ENCODE results near the gene SH3RF3. TPM values are rescaled to one million over a fixed set of nuclear protein-coding genes. Genes with fewer than 3 reads are reported as not detected.

SH3RF3 gene
- total RNA-seq, 3 donors from 2014 or later: 3.2 to 5.6 (median 4.6) TPM

DNA sequence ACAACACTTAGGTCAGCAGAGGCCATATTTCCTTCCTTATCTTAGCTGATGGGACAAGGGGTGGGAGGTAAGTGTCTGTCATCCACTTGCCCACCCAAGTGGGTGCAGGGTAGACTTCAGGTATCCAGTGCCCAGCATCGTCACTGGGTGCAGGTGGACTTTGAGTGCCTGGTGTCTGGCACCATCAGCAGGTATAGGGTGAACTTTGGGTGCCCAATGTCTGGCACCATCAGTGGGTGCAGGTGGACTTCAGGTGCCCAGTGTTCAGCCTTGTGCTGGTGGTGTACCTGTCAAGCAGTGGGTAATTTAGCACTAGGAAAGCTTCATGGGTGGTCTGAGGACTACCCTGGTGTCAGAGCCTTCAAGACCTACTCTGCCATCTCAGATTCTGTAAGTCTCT lies 309.1 kb downstream of the SH3RF3 start:
- intact Hi-C loops (cut with DNase I; ENCODE audit: low total_unique reads): no loop called here
- H3K4me3 ChIP-seq: no peak overlapping the region
- TF ChIP-seq, protein P1, sequence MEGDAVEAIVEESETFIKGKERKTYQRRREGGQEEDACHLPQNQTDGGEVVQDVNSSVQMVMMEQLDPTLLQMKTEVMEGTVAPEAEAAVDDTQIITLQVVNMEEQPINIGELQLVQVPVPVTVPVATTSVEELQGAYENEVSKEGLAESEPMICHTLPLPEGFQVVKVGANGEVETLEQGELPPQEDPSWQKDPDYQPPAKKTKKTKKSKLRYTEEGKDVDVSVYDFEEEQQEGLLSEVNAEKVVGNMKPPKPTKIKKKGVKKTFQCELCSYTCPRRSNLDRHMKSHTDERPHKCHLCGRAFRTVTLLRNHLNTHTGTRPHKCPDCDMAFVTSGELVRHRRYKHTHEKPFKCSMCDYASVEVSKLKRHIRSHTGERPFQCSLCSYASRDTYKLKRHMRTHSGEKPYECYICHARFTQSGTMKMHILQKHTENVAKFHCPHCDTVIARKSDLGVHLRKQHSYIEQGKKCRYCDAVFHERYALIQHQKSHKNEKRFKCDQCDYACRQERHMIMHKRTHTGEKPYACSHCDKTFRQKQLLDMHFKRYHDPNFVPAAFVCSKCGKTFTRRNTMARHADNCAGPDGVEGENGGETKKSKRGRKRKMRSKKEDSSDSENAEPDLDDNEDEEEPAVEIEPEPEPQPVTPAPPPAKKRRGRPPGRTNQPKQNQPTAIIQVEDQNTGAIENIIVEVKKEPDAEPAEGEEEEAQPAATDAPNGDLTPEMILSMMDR (IDR thresholded peaks at IDR 0.05): no peak
- TF ChIP-seq POLR2A (IDR thresholded peaks at IDR 0.05) (no peak), POLR2AphosphoS5 (IDR thresholded peaks at IDR 0.05) (no peak)
- DNase-seq (ENCODE audit: low spot score in 2 of 2): peak in 1 of 2 donors; percentile 15
- no peak overlapping the region for H3K27ac ChIP-seq
- peaks cover 0 to 25% of the 10 kb centered on the region in 2 donors for H3K9me3 ChIP-seq
- no peaks in the 10 kb centered on the region for H3K36me3 ChIP-seq
- H3K27me3 ChIP-seq: no peaks in the 10 kb centered on the region
- no peaks in the 10 kb centered on the region for H3K4me1 ChIP-seq

DNA sequence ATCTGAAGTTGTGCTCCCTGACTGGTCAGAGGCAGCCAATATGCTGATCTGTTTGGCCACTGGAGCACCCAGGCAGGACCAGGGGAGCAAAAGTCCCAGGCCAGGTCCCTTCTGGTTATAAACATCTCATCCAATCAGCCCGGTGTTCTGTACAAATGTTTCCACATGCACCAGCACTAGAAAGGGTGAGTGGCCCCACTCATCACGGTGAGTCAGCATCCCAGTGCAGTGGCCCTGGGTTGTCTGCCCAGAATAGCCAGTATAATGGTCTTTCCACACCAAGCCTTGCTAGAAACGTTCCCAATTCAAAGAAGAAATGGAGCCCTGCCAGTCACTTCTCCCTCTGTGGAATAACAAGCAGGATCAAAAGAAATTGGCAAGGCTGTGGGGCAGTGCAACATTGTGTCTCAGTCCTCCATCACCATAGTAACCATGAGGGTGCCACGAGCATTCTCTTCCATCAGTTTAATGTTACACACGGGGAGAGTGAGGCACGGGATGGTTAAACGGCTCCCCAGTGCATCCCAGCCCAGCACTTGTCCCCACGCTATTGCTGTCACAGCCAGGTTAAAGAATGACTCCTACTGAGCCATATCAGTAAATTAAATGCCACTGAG lies 309.9 kb downstream of the SH3RF3 start:
- H3K9me3 ChIP-seq: peaks cover 0 to 29% of the 10 kb centered on the region in 2 donors
- peak in 1 of 2 donors; percentile 41 for DNase-seq (ENCODE audit: low spot score in 2 of 2)
- TF ChIP-seq, protein P1 (IDR thresholded peaks at IDR 0.05): no peak
- TF ChIP-seq POLR2A (IDR thresholded peaks at IDR 0.05): no peak
- TF ChIP-seq POLR2AphosphoS5 (IDR thresholded peaks at IDR 0.05): no peak
- H3K4me3 ChIP-seq: no peak overlapping the region
- no peaks in the 10 kb centered on the region for H3K4me1 ChIP-seq
- intact Hi-C loops (cut with DNase I; ENCODE audit: low total_unique reads): no loop called here
- no peaks in the 10 kb centered on the region for H3K36me3 ChIP-seq
- H3K27me3 ChIP-seq: no peaks in the 10 kb centered on the region
- no peak overlapping the region for H3K27ac ChIP-seq

GRCh38 chr2:109439390-109439786 lies 310.4 kb downstream of the SH3RF3 start:
- Histone ChIP-seq H3K27ac (no peak overlapping the region), H3K36me3 (no peaks in the 10 kb centered on the region), H3K27me3 (no peaks in the 10 kb centered on the region), H3K9me3 (peaks cover 3 to 34% of the 10 kb centered on the region in 2 donors), H3K4me3 (no peak overlapping the region), H3K4me1 (no peaks in the 10 kb centered on the region)
- intact Hi-C loops (cut with DNase I; ENCODE audit: low total_unique reads): no loop called here
- DNase-seq (ENCODE audit: low spot score in 2 of 2): no peak
- no peak for TF ChIP-seq POLR2AphosphoS5 (IDR thresholded peaks at IDR 0.05)
- TF ChIP-seq, protein P1 (IDR thresholded peaks at IDR 0.05): no peak
- no peak for TF ChIP-seq POLR2A (IDR thresholded peaks at IDR 0.05)

DNA sequence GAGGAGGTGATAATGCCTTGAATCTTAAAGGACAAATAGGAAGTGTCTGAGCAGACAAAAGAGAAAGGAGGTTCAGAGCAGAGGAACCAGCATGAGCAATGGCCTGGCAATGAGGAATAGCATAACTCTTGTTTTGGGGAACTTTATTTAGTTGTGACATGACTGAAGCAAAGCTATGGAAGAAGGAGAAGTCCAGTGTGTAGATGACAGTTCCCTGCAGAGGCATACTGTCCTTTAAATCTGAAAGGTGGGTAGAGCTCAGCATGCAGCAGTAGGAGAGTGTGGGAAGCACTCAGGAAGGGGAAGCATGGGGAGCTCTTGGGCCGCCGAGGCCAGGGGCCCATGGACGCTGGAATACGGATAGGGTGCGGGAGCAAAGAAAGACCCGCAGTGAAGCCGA lies 311.0 kb downstream of the SH3RF3 start:
- H3K9me3 ChIP-seq: peaks cover 6 to 40% of the 10 kb centered on the region in 2 donors
- no peak overlapping the region for H3K4me3 ChIP-seq
- no peaks in the 10 kb centered on the region for H3K4me1 ChIP-seq
- H3K27me3 ChIP-seq: no peaks in the 10 kb centered on the region
- intact Hi-C loops (cut with DNase I; ENCODE audit: low total_unique reads): no loop called here
- H3K27ac ChIP-seq: no peak overlapping the region
- DNase-seq (ENCODE audit: low spot score in 2 of 2): no peak
- TF ChIP-seq POLR2A (IDR thresholded peaks at IDR 0.05) (no peak), POLR2AphosphoS5 (IDR thresholded peaks at IDR 0.05) (no peak)
- TF ChIP-seq, protein P1 (IDR thresholded peaks at IDR 0.05): no peak
- H3K36me3 ChIP-seq: no peaks in the 10 kb centered on the region

DNA sequence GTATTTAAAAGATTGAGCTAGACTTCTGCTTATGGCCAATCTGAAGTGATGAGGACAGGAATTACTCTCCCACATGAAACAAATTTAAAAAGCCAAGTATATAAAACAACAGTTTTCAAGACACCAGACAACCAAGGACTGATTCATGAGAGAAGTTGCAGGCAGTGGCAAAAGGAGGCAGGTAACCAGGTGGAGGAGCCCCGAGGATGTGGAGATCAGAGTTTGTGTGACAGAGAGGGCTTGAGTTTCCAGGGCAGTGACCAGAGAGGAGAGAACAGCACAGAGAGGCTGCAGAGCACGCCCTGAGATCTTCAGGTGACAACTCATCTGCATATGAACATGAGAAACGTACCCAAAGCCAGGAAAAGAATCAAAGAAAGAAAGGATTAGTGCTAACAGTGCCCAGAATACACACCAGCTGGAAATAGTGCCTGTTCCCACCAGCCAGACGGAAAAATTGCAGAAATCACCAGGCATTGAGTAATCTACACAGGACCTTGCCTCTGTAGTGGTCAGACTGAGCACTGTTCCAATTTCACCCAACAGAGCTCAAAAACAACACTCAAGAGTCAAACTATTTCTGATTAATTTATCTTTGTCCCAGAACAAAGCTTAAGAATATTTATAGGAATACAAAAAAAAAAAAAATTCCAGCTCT lies 311.6 kb downstream of the SH3RF3 start:
- Histone ChIP-seq H3K9me3 (peaks cover 6 to 41% of the 10 kb centered on the region in 2 donors), H3K4me3 (no peak overlapping the region), H3K27me3 (no peaks in the 10 kb centered on the region), H3K27ac (no peak overlapping the region), H3K4me1 (no peaks in the 10 kb centered on the region), H3K36me3 (no peaks in the 10 kb centered on the region)
- intact Hi-C loops (cut with DNase I; ENCODE audit: low total_unique reads): no loop called here
- no peak for DNase-seq (ENCODE audit: low spot score in 2 of 2)
- TF ChIP-seq POLR2AphosphoS5 (IDR thresholded peaks at IDR 0.05) (no peak), POLR2A (IDR thresholded peaks at IDR 0.05) (no peak)
- TF ChIP-seq, protein P1 (IDR thresholded peaks at IDR 0.05): no peak

Measured in breast epithelium (tissue), 4 donors.